HCT116 (cell line): Measurements from ENCODE around the gene SERPINE3. TPM values are rescaled to one million over a fixed set of nuclear protein-coding genes. Genes with fewer than 3 reads are reported as not detected.

ENCODE experiments used
- ATAC-seq: fragments of 200-7000 bp; cut with Tn5 transposase; 2 replicates; pipeline ENCODE4 v1.9.1; 2020; ENCODE audit warnings: mild to moderate bottlenecking, moderate library complexity
- BruUV-seq: library from RNA; stranded (reverse); fragments of 400-500 nt; replicated peaks from 2 replicates; lab custom pipeline; 2021; lab: Mats Ljungman, UMichigan
- CTCF ChIA-PET: fragments of 300-600 bp; sonication (Branson Sonifier 250); formaldehyde crosslinking; loops from one replicate; lab custom pipeline; 2021; ENCODE audit warnings: antibody characterized with exemption; lab: Charles Lee
- POLR2A ChIA-PET: fragments of 300-600, 350-600 bp; sonication (Branson Sonifier 250); formaldehyde crosslinking; loops from one replicate; lab custom pipeline; 2021; ENCODE audit warnings: antibody characterized with exemption; lab: Charles Lee
- RAD21 ChIA-PET, 2 experiments: fragments of 300-600 bp; sonication (Branson Sonifier 250); formaldehyde crosslinking; loops; one replicate each; lab custom pipeline; 2023; ENCODE audit warnings: low total read pairs in 2 of 2; ENCODE audit not compliant: uncharacterized antibody in 2 of 2, unreplicated experiment in 2 of 2, low non-redundant PET in 1 of 2; lab: Charles Lee
- DNase-seq: peaks from one replicate; pipeline ENCODE4 v3.0.0-alpha.2; 2010; ENCODE audit warnings: low read depth, low spot score
- H2AFZ ChIP-seq: fragments of 200-600 bp; shearing (Covaris generic), sonication (generic); 2 replicates; pipeline ENCODE4 v1.6.1; 2017; ENCODE audit warnings: low read depth, mixed run types, mixed read lengths, antibody characterized with exemption, low read length; ENCODE audit not compliant: poor library complexity, severe bottlenecking
- H3K27ac ChIP-seq: 2 replicates; pipeline ENCODE4 v1.5.1; 2012; ENCODE audit warnings: low read depth, low read length
- H3K27me3 ChIP-seq: fragments of 200-600 bp; sonication (generic); 2 replicates; pipeline ENCODE4 v1.6.1; 2016; ENCODE audit warnings: mixed run types, low read length, mixed read lengths; ENCODE audit not compliant: insufficient read depth
- H3K36me3 ChIP-seq, 2 experiments: fragments of 200-500 bp in 1 of 2; fragments of 200-600 bp in 1 of 2; sonication (Bioruptor generic) in 1 of 2; sonication (generic) in 1 of 2; 2 replicates each; pipeline versions ENCODE4 v1.5.1 to v1.6.1; 2014 to 2016; ENCODE audit warnings: low read length in 2 of 2, inconsistent platforms in 1 of 2, mixed read lengths in 1 of 2, mixed run types in 1 of 2; ENCODE audit not compliant: insufficient read depth in 2 of 2, control insufficient read depth in 1 of 2
- H3K4me1 ChIP-seq, 2 experiments: fragments of 200-600 bp in 1 of 2; sonication (generic) in 1 of 2; 2 replicates each; pipeline versions ENCODE4 v1.5.1 to v1.6.1; 2012 to 2017; ENCODE audit warnings: low read length in 2 of 2, inconsistent platforms in 1 of 2, mild to moderate bottlenecking in 1 of 2, mixed read lengths in 1 of 2, mixed run types in 1 of 2, moderate library complexity in 1 of 2; ENCODE audit not compliant: insufficient read depth in 2 of 2, control insufficient read depth in 1 of 2
- H3K4me2 ChIP-seq: fragments of 200-600 bp; sonication (generic); 2 replicates; pipeline ENCODE4 v1.6.1; 2017; ENCODE audit warnings: mixed run types, low read length, mixed read lengths
- H3K4me3 ChIP-seq, 2 experiments: fragments of 200-600 bp in 1 of 2; sonication (generic) in 1 of 2; replicated peaks in 1 of 2; 2 replicates each; pipeline ENCODE4 v1.5.1; 2011 to 2016; ENCODE audit warnings: low read length in 2 of 2, control low read depth in 1 of 2, low read depth in 1 of 2, mild to moderate bottlenecking in 1 of 2, mixed read lengths in 1 of 2, mixed run types in 1 of 2
- H3K79me2 ChIP-seq: fragments of 200-600 bp; sonication (generic); 2 replicates; pipeline ENCODE4 v1.6.1; 2017; ENCODE audit warnings: mild to moderate bottlenecking, mixed run types, low read length, moderate library complexity, mixed read lengths; ENCODE audit not compliant: insufficient read depth
- H3K9ac ChIP-seq: fragments of 200-600 bp; sonication (generic); 2 replicates; pipeline ENCODE4 v1.6.1; 2016; ENCODE audit warnings: low read length, mixed read lengths
- H3K9me2 ChIP-seq: fragments of 200-600 bp; sonication (generic), shearing (Covaris generic); 2 replicates; pipeline ENCODE4 v1.6.1; 2017; ENCODE audit warnings: mixed run types, mild to moderate bottlenecking, moderate library complexity; ENCODE audit not compliant: insufficient read depth
- H3K9me3 ChIP-seq, 2 experiments: fragments of 200-500 bp in 1 of 2; fragments of 200-600 bp in 1 of 2; sonication (Bioruptor generic) in 1 of 2; sonication (generic) in 1 of 2; 2 replicates each; pipeline ENCODE4 v1.6.1; 2014 to 2017; ENCODE audit warnings: low read length in 2 of 2, mixed read lengths in 2 of 2, inconsistent platforms in 1 of 2, low read depth in 1 of 2, mild to moderate bottlenecking in 1 of 2, mixed run types in 1 of 2, moderate library complexity in 1 of 2; ENCODE audit not compliant: control insufficient read depth in 1 of 2, insufficient read depth in 1 of 2
- H4K20me1 ChIP-seq: fragments of 200-600 bp; sonication (generic), shearing (Covaris generic); 2 replicates; pipeline ENCODE4 v1.6.1; 2017; ENCODE audit warnings: mixed run types, mild to moderate bottlenecking, moderate library complexity; ENCODE audit not compliant: insufficient read depth
- ATF3 ChIP-seq: IDR thresholded peaks from 2 replicates; pipeline ENCODE4 v1.6.1; 2012
- CBX3 ChIP-seq: IDR thresholded peaks from 2 replicates; pipeline ENCODE4 v1.6.1; 2012; ENCODE audit warnings: low read depth
- CEBPB ChIP-seq: IDR thresholded peaks from 2 replicates; pipeline ENCODE4 v1.6.1; 2012; ENCODE audit warnings: low read depth
- EGR1 ChIP-seq: IDR thresholded peaks from 2 replicates; pipeline ENCODE4 v1.6.1; 2012; ENCODE audit warnings: low read depth
- ELF1 ChIP-seq: IDR thresholded peaks from 2 replicates; pipeline ENCODE4 v1.6.1; 2012; ENCODE audit warnings: low read depth, borderline replicate concordance
- EZH2 ChIP-seq: fragments of 200-600 bp; sonication (generic); IDR thresholded peaks from 2 replicates; pipeline ENCODE4 v1.6.1; 2017; ENCODE audit warnings: antibody characterized with exemption, mixed run types
- EZH2phosphoT487 ChIP-seq: fragments of 200-600 bp; IDR thresholded peaks from 2 replicates; pipeline ENCODE4 v1.6.1; 2018; ENCODE audit warnings: antibody characterized with exemption, borderline replicate concordance
- JUND ChIP-seq: IDR thresholded peaks from 2 replicates; pipeline ENCODE4 v1.6.1; 2012
- MAX ChIP-seq: IDR thresholded peaks from 2 replicates; pipeline ENCODE4 v1.6.1; 2012
- POLR2A ChIP-seq: IDR thresholded peaks from 2 replicates; pipeline ENCODE4 v1.7.0; 2011; ENCODE audit warnings: borderline replicate concordance; ENCODE audit not compliant: insufficient read depth, insufficient read length; ENCODE audit errors: extremely low read depth
- SIN3A ChIP-seq: IDR thresholded peaks from 2 replicates; pipeline ENCODE4 v1.6.1; 2012; ENCODE audit warnings: low read depth
- TCF7L2 ChIP-seq: IDR thresholded peaks from 2 replicates; pipeline ENCODE4 v1.7.0; 2011; ENCODE audit warnings: borderline replicate concordance, inconsistent platforms; ENCODE audit not compliant: insufficient read depth, insufficient read length; ENCODE audit errors: extremely low read depth
- YY1 ChIP-seq: IDR thresholded peaks from 2 replicates; pipeline ENCODE4 v1.6.1; 2011; ENCODE audit warnings: low read length, low read depth, moderate library complexity, mild to moderate bottlenecking; ENCODE audit not compliant: insufficient replicate concordance; ENCODE audit errors: extremely low read depth
- ZBTB33 ChIP-seq: IDR thresholded peaks from 2 replicates; pipeline ENCODE4 v1.6.1; 2011; ENCODE audit warnings: mild to moderate bottlenecking, low read length, moderate library complexity; ENCODE audit not compliant: insufficient replicate concordance; ENCODE audit errors: extremely low read depth
- ZFX ChIP-seq: fragments of 450-650 bp; IDR thresholded peaks from 2 replicates; pipeline ENCODE4 v1.6.1; 2017
- ZNF274 ChIP-seq: fragments of 200-500 bp; sonication (Bioruptor generic); IDR thresholded peaks from 2 replicates; pipeline ENCODE4 v1.6.1; 2014; ENCODE audit warnings: mild to moderate bottlenecking, low read depth, low read length, inconsistent platforms
- intact Hi-C: fragments of 100-400 bp; cut with micrococcal nuclease; formaldehyde crosslinking; loops from 2 replicates; pipeline ENCODE4 v1.10.0; 2022
- total RNA-seq: library from RNA; stranded (reverse); gene quantifications from one replicate; pipeline ENCODE4 v1.2.1, GENCODE V29; 2021; ENCODE audit not compliant: unreplicated experiment

The SERPINE3 gene
- total RNA-seq, 1 experiment from 2014 or later = not detected

GRCh38 chr13:51361106-51361505, 21.6 kb downstream of the SERPINE3 start:
- Histone ChIP-seq H3K9ac (no peak overlapping the region), H3K27ac (no peak overlapping the region), H3K9me2 (no peaks in the 10 kb centered on the region), H2AFZ (no peak overlapping the region), H3K9me3 (no peaks in the 10 kb centered on the region), H3K4me2 (no peak overlapping the region), H3K27me3 (no peaks in the 10 kb centered on the region), H3K4me1 (no peaks in the 10 kb centered on the region), H3K4me3 (no peak overlapping the region), H3K79me2 (no peaks in the 10 kb centered on the region), H3K36me3 (peaks cover 6 to 12% of the 10 kb centered on the region in 2 experiments; a peak in 2 of 4 replicates), H4K20me1 (no peaks in the 10 kb centered on the region)
- intact Hi-C loops = no loop called here
- ATAC-seq (no peak), DNase-seq (no peak)
- no TSS peak for BruUV-seq
- ChIA-PET RAD21 (no interaction called here), CTCF (interaction anchor here (0.9 kb wide), 1 partner anchor 437 kb away, joined by 3 read pairs; no protein-coding TSS in a partner anchor), POLR2A (no interaction called here)
- no peak for TF ChIP-seq EZH2
- TF ChIP-seq POLR2A = no peak
- TF ChIP-seq ZBTB33 = no peak
- TF ChIP-seq ATF3 = no peak
- TF ChIP-seq SIN3A = no peak
- TF ChIP-seq ZFX = no peak
- no peak for TF ChIP-seq EGR1
- no peak for TF ChIP-seq JUND
- no peak for TF ChIP-seq YY1

- H3K79me2 ChIP-seq = no peaks in the 10 kb centered on the region
- H4K20me1 ChIP-seq = no peaks in the 10 kb centered on the region
- no peak overlapping the region for H2AFZ ChIP-seq
- no peak overlapping the region for H3K27ac ChIP-seq
- H3K4me1 ChIP-seq = no peaks in the 10 kb centered on the region
- ChIA-PET POLR2A (no interaction called here), CTCF (no interaction called here), RAD21 (no interaction called here)
- no peak overlapping the region for H3K4me3 ChIP-seq
- DNase-seq = no peak
- intact Hi-C loops = no loop called here
- no peaks in the 10 kb centered on the region for H3K9me2 ChIP-seq
- ATAC-seq = no peak
- H3K9ac ChIP-seq = no peak overlapping the region
- no peak overlapping the region for H3K4me2 ChIP-seq
- peaks cover 10 to 20% of the 10 kb centered on the region in 2 experiments; a peak in 3 of 4 replicates for H3K36me3 ChIP-seq
- H3K27me3 ChIP-seq = no peaks in the 10 kb centered on the region
- no TSS peak for BruUV-seq
- no peaks in the 10 kb centered on the region for H3K9me3 ChIP-seq
- TF ChIP-seq JUND (no peak), EZH2phosphoT487 (no peak), YY1 (no peak), ZNF274 (no peak), MAX (no peak), ELF1 (no peak), SIN3A (no peak), CEBPB (no peak), CBX3 (no peak), EGR1 (no peak), TCF7L2 (no peak), ZFX (no peak), ATF3 (no peak)
Observed at GRCh38 chr13:51363625-51364024, 24.1 kb downstream of the SERPINE3 start.
